AG10803 (cell line): ENCODE measurements around the gene GH1.

Experiments
- DNase-seq: peaks from one replicate; pipeline ENCODE4 v3.0.0; 2010; ENCODE audit warnings: low read depth
- H3K4me3 ChIP-seq: 2 replicates; pipeline ENCODE4 v1.5.1; 2011; ENCODE audit warnings: mild to moderate bottlenecking, low read length, control low read depth
- CTCF ChIP-seq: conservative IDR thresholded peaks from 2 replicates; pipeline ENCODE4 v1.5.1; 2011; ENCODE audit warnings: mild to moderate bottlenecking, low read length, control low read depth, inconsistent platforms

GH1 gene

GRCh38 chr17:63939401-63939800 is 20.8 kb upstream of the GH1 start:
- TF ChIP-seq CTCF, result no peak
- no peak overlapping the region for H3K4me3 ChIP-seq
- DNase-seq, result no peak

GRCh38 chr17:63937920-63938319 is 19.3 kb upstream of the GH1 start:
- H3K4me3 ChIP-seq, result no peak overlapping the region
- no peak for TF ChIP-seq CTCF
- DNase-seq, result no peak

GRCh38 chr17:63937319-63937718 is 18.7 kb upstream of the GH1 start:
- no peak for DNase-seq
- no peak for TF ChIP-seq CTCF
- H3K4me3 ChIP-seq, result no peak overlapping the region

- no peak for TF ChIP-seq CTCF
- no peak for DNase-seq
- no peak overlapping the region for H3K4me3 ChIP-seq
These were observed 15.8 kb upstream of the GH1 start for GRCh38 chr17:63934183-63935112.

- no peak for DNase-seq
- TF ChIP-seq CTCF, result no peak
- H3K4me3 ChIP-seq, result no peak overlapping the region
These were observed 15.0 kb upstream of the GH1 start for GRCh38 chr17:63933598-63933997.

GRCh38 chr17:63932721-63933120 is 14.1 kb upstream of the GH1 start:
- no peak for TF ChIP-seq CTCF
- no peak for DNase-seq
- H3K4me3 ChIP-seq, result no peak overlapping the region

- no peak for TF ChIP-seq CTCF
These were observed 13.4 kb upstream of the GH1 start, which contains the start of gene CD79B for GRCh38 chr17:63931981-63932561. CD79B (minus strand) TSS chr17:63932331; CDS start chr17:63932261, 70 bp downstream.

More at GRCh38 chr17:63931981-63932561, 13.4 kb upstream of the GH1 start, which contains the start of gene CD79B:
- no peak for DNase-seq
- no peak within 1 kb of the TSS for H3K4me3 ChIP-seq
